Sigmoid colon (tissue), 7 donors: ENCODE results near the gene RCSD1. TPM values are rescaled to one million over a fixed set of nuclear protein-coding genes. Genes with fewer than 3 reads are reported as not detected.

Experiments
- DNase-seq: peaks from one replicate; pipeline ENCODE4 v3.0.0-alpha.2; 2019
- H3K27ac ChIP-seq, 4 donors: fragments of 200-600 bp; sonication (generic); one replicate each; pipeline ENCODE4 v1.5.1; 2016 to 2019; ENCODE audit warnings: mild to moderate bottlenecking in 1 of 4
- H3K27me3 ChIP-seq, 3 donors: fragments of 200-600 bp; sonication (generic); one replicate each; pipeline ENCODE4 v1.5.1; 2019; ENCODE audit warnings: mild to moderate bottlenecking in 1 of 3
- H3K36me3 ChIP-seq, 4 donors: fragments of 200-600 bp; sonication (generic); one replicate each; pipeline ENCODE4 v1.5.1; 2016 to 2019
- H3K4me1 ChIP-seq, 4 donors: fragments of 200-600 bp; sonication (generic); one replicate each; pipeline ENCODE4 v1.5.1; 2017 to 2019
- H3K4me3 ChIP-seq, 4 donors: fragments of 200-600 bp; sonication (generic); one replicate each; pipeline ENCODE4 v1.5.1; 2017 to 2019; ENCODE audit warnings: mild to moderate bottlenecking in 2 of 4, moderate library complexity in 1 of 4
- H3K9me3 ChIP-seq, 4 donors: fragments of 200-600 bp in 3 of 4; sonication (generic) in 3 of 4; one replicate each; pipeline versions ENCODE4 v1.5.1 to v1.6.1; 2013 to 2019
- CTCF ChIP-seq, 4 experiments: fragments of 450-650 bp in 3 of 4; fragments of 200-600 bp in 1 of 4; IDR thresholded peaks; one replicate each; pipeline ENCODE4 v1.5.1; 2016 to 2019; ENCODE audit warnings: antibody characterized with exemption in 4 of 4, mild to moderate bottlenecking in 3 of 4, moderate library complexity in 2 of 4
- EP300 ChIP-seq, 4 donors: sonication (generic); formaldehyde crosslinking; IDR thresholded peaks; one replicate each; pipeline ENCODE4 v1.6.1; 2017; ENCODE audit warnings: antibody characterized with exemption in 4 of 4
- POLR2A ChIP-seq, 2 donors: fragments of 450-650 bp; IDR thresholded peaks; one replicate each; pipeline ENCODE4 v1.6.1; 2016; ENCODE audit warnings: antibody characterized with exemption in 2 of 2, mild to moderate bottlenecking in 2 of 2, moderate library complexity in 2 of 2
- POLR2AphosphoS5 ChIP-seq, 4 donors: sonication (generic); formaldehyde crosslinking; IDR thresholded peaks; one replicate each; pipeline ENCODE4 v1.6.1; 2017; ENCODE audit warnings: antibody characterized with exemption in 4 of 4
- WGBS, 2 donors: extraction: QIAGEN DNeasy Blood & Tissue Kit; methylation state at CpG; one replicate each; pipeline ENCODE4 v1.1.7; 2013; 5-methylcytosine and 5-hydroxymethylcytosine counted together
- intact Hi-C: fragments of 100-400 bp; cut with DNase I; formaldehyde crosslinking; loops from one replicate; pipeline ENCODE4 v1.15.1; 2023
- polyA plus RNA-seq, 3 donors: library from polyadenylated mRNA; stranded (reverse); fragments of 200-250 nt; gene quantifications; one replicate each; pipeline ENCODE4 v1.2.3, GENCODE V29; 2013
- total RNA-seq, 4 donors: library from RNA; depleted of rRNA; stranded (reverse); fragments of >200 nt; gene quantifications; one replicate each; pipeline ENCODE4 v1.1.0, GENCODE V29; 2016
- donor health status: healthy with polysubstance abuse.
- donor health status: Bipolar disorder and iron deficiency.
- donor health status: healthy.

Gene RCSD1
- total and polyA plus RNA-seq, 7 donors: 7.8 to 52.9 (median 9.7) TPM

- intact Hi-C loops: no loop called here
- no peaks in the 10 kb centered on the region for H3K27me3 ChIP-seq
- H3K4me1 ChIP-seq: no peaks in the 10 kb centered on the region
- no peaks in the 10 kb centered on the region for H3K36me3 ChIP-seq
- WGBS, 2 donors: 75 to 77% methylated on average over 2 of the region's 2 CpGs
- TF ChIP-seq POLR2AphosphoS5 (IDR thresholded peaks at IDR 0.05): no peak
- TF ChIP-seq POLR2A (IDR thresholded peaks at IDR 0.05): no peak
- TF ChIP-seq EP300 (IDR thresholded peaks at IDR 0.05): no peak
- TF ChIP-seq CTCF (IDR thresholded peaks at IDR 0.05): no peak
- H3K4me3 ChIP-seq: no peak overlapping the region
- no peaks in the 10 kb centered on the region for H3K9me3 ChIP-seq
- DNase-seq: no peak
- H3K27ac ChIP-seq: no peak overlapping the region
Measured at GRCh38 chr1:167674156-167674555, 44.1 kb downstream of the RCSD1 start.

- no peak for DNase-seq
- Histone ChIP-seq H3K36me3 (no peaks in the 10 kb centered on the region), H3K4me3 (no peak overlapping the region), H3K27me3 (no peaks in the 10 kb centered on the region), H3K9me3 (no peaks in the 10 kb centered on the region), H3K4me1 (peaks cover 0 to under 1% (median 0%) of the 10 kb centered on the region in 4 donors), H3K27ac (no peak overlapping the region)
- TF ChIP-seq CTCF (IDR thresholded peaks at IDR 0.05) (no peak), EP300 (IDR thresholded peaks at IDR 0.05) (no peak), POLR2AphosphoS5 (IDR thresholded peaks at IDR 0.05) (no peak)
- 81 to 83% methylated on average over 5 of the region's 5 CpGs for WGBS, 2 donors
- intact Hi-C loops: no loop called here
Measured at GRCh38 chr1:167675440-167675839, 45.4 kb downstream of the RCSD1 start.

DNA sequence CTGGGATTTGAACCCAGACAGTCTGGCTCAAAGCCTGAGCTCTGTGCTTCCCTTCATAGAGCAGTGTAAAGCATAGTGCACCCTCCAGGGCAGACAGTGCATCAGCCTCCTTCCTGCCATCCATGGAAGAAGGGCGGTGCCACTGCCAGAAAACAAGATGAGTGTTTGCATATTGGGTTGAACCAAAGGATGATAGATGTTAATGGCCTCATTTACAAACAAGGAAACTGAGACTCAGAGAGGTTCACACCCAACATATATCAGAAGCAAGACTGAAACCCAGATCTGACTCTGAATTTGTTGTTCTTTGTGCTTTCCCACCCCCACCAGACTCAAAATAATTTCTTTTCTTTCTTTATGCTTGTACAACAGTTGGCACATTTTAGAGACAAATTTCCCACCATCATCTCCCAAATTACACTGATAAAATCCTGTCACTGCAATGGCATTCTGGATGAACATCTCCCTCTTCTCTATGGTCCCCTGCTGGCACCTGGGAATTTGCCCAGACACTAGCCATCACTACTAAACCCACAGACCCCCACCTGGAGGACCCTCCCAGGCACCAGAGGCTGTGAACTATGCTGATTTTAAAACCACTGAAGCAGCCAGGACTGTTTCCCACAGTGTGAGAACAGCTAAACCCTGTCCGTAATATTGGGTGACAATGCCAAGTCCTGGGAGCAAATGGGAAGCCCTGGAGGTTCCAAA, 46.3 kb downstream of the RCSD1 start:
- no peak overlapping the region for H3K4me3 ChIP-seq
- WGBS, 2 donors: 82 to 91% methylated on average over 2 of the region's 2 CpGs
- H3K27ac ChIP-seq: no peak overlapping the region
- TF ChIP-seq POLR2AphosphoS5 (IDR thresholded peaks at IDR 0.05): no peak
- no peak for TF ChIP-seq EP300 (IDR thresholded peaks at IDR 0.05)
- TF ChIP-seq POLR2A (IDR thresholded peaks at IDR 0.05): no peak
- TF ChIP-seq CTCF (IDR thresholded peaks at IDR 0.05): no peak
- peaks cover 0 to 10% (median 5%) of the 10 kb centered on the region in 4 donors for H3K4me1 ChIP-seq
- H3K9me3 ChIP-seq: no peaks in the 10 kb centered on the region
- no peak for DNase-seq
- no peaks in the 10 kb centered on the region for H3K36me3 ChIP-seq
- intact Hi-C loops: no loop called here
- no peaks in the 10 kb centered on the region for H3K27me3 ChIP-seq

DNA sequence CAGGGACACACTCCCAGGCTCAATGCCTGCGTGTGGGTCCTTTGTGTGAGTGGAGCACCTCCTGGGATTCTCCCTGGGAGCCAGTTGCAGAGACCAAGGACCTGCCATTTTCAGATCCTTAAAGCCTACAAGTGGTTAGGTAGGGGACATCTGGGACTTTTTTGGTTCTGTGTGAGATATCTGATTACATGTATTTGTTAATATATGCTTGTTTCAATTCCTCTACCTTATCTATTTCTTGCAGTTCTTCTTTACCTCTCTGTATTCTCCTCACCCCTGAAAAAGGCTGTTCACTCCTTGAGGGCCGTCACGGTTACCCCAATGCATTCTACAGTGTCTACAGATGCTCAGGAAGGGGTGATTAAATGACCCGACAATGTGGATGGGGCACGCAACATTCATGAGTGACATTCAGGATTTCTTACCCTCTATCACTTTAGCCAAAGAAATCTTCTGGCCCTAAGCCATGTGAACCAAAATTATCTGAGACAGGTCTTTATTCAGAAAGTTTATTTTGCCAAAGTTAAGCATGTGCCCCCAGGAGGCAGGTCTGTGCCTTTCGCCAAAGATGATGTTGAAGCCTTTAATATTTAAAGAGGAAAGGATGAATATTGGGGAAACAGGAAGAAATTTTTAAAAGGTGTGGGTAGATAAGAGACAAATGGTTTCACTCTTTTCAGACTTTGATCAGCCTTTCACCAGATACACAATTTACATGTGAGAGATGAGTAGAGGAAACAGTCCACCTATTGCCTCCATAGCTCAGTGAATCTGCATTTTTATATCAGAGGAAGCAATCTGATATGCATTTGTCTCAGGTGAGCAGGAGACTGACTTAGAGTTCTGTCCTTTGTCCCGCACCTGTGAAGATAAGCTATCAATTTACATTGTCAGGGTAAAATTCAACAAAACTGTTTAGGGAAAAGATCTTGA, 47.1 kb downstream of the RCSD1 start:
- no peak overlapping the region for H3K27ac ChIP-seq
- H3K36me3 ChIP-seq: no peaks in the 10 kb centered on the region
- peaks cover 0 to 14% (median 9%) of the 10 kb centered on the region in 4 donors for H3K4me1 ChIP-seq
- H3K27me3 ChIP-seq: no peaks in the 10 kb centered on the region
- no peak overlapping the region for H3K4me3 ChIP-seq
- no peak for TF ChIP-seq CTCF (IDR thresholded peaks at IDR 0.05)
- no peak for TF ChIP-seq POLR2A (IDR thresholded peaks at IDR 0.05)
- no peak for TF ChIP-seq EP300 (IDR thresholded peaks at IDR 0.05)
- TF ChIP-seq POLR2AphosphoS5 (IDR thresholded peaks at IDR 0.05): no peak
- intact Hi-C loops: no loop called here
- DNase-seq: no peak
- no peaks in the 10 kb centered on the region for H3K9me3 ChIP-seq
- WGBS, 2 donors: 83 to 87% methylated on average over 7 of the region's 7 CpGs
